ENCODE measurements around the gene CROCC.

GRCh38 chr1:17018849-17019248 is 97.1 kb downstream of the CROCC start:
- no peak for TF ChIP-seq CTCF (IDR thresholded peaks at IDR 0.05; ENCODE audit: insufficient read depth, low read length)
- TF ChIP-seq POLR2AphosphoS5 (IDR thresholded peaks at IDR 0.05; ENCODE audit: low read depth) = no peak
- TF ChIP-seq GABPA (IDR thresholded peaks at IDR 0.05; ENCODE audit: low read depth) = no peak
- TF ChIP-seq REST (IDR thresholded peaks at IDR 0.05; ENCODE audit: insufficient replicate concordance, low read depth) = no peak
- TF ChIP-seq SPI1 (IDR thresholded peaks at IDR 0.05; ENCODE audit: borderline replicate concordance, low read depth) = no peak
